NOMO-1 (cell line): ENCODE data around the gene AMIGO3.
"Not testable (repeated sequence)": the region's sequence is repeated elsewhere in the genome, so short reads cannot be mapped to it uniquely, and the experiment has no call there.

ENCODE experiments used
- DNase-seq, 2 experiments: peaks; one replicate each; lab custom pipeline; 2025; ENCODE audit not compliant: unreplicated experiment in 2 of 2; lab: John Stamatoyannopoulos, UW

The AMIGO3 gene

GRCh38 chr3:49689908-49690624 lies 29.4 kb downstream of the AMIGO3 start:
- not testable (repeated sequence) for DNase-seq

GRCh38 chr3:49689046-49689907 lies 30.2 kb downstream of the AMIGO3 start, which contains the start of the genes MST1 and RNF123:
TSS of gene MST1 (minus strand) at chr3:49689474. CDS start at chr3:49688691, 783 bp downstream.
TSS of gene RNF123 (plus strand) at chr3:49689557. CDS start at chr3:49691166, 1,609 bp downstream.
- DNase-seq = no peak

- DNase-seq = not testable (repeated sequence)
These were observed 31.0 kb downstream of the AMIGO3 start for GRCh38 chr3:49688338-49689045.

- not testable (repeated sequence) for DNase-seq
These were observed 32.1 kb downstream of the AMIGO3 start for GRCh38 chr3:49687424-49687795.

- DNase-seq = not testable (repeated sequence)
These were observed 32.6 kb downstream of the AMIGO3 start for GRCh38 chr3:49686769-49687423.

GRCh38 chr3:49686346-49686745 lies 33.1 kb downstream of the AMIGO3 start:
- not testable (repeated sequence) for DNase-seq

- DNase-seq = not testable (repeated sequence)
These were observed 33.6 kb downstream of the AMIGO3 start for GRCh38 chr3:49685846-49686245.

- not testable (repeated sequence) for DNase-seq
These were observed 34.4 kb downstream of the AMIGO3 start for GRCh38 chr3:49685103-49685502.

GRCh38 chr3:49684453-49684852 lies 35.0 kb downstream of the AMIGO3 start:
- DNase-seq = not testable (repeated sequence)

GRCh38 chr3:49683162-49683561 lies 36.3 kb downstream of the AMIGO3 start:
- DNase-seq = no peak

- DNase-seq = no peak
These were observed 37.9 kb downstream of the AMIGO3 start for GRCh38 chr3:49681543-49681942.

- DNase-seq = no peak
These were observed 38.3 kb downstream of the AMIGO3 start for GRCh38 chr3:49681232-49681522.

- DNase-seq = no peak
These were observed 38.8 kb downstream of the AMIGO3 start for GRCh38 chr3:49680493-49681231.

- DNase-seq = no peak
These were observed 43.6 kb downstream of the AMIGO3 start for GRCh38 chr3:49675912-49676311.

- no peak for DNase-seq
These were observed 44.9 kb downstream of the AMIGO3 start for GRCh38 chr3:49674497-49674983.

GRCh38 chr3:49673715-49674496 lies 45.6 kb downstream of the AMIGO3 start, which contains the start of gene APEH:
TSS of gene APEH (plus strand) at chr3:49674351. CDS start at chr3:49674402, 51 bp downstream.
- no peak for DNase-seq

- DNase-seq = no peak
These were observed 46.3 kb downstream of the AMIGO3 start for GRCh38 chr3:49673121-49673714.
